Right lobe of liver (tissue), 6 donors: ENCODE results near the gene ZNF865. TPM values are rescaled to one million over a fixed set of nuclear protein-coding genes. Genes with fewer than 3 reads are reported as not detected.

Source experiments
- ATAC-seq, 4 donors: fragments of 200-7000 bp; cut with Tn5 transposase; one replicate each; pipeline ENCODE4 v1.9.1; 2020; ENCODE audit warnings: mild to moderate bottlenecking in 4 of 4, moderate library complexity in 4 of 4
- DNase-seq, 3 donors: peaks; one replicate each; pipeline ENCODE4 v3.0.0-alpha.2; 2020
- H3K27ac ChIP-seq, 3 donors: fragments of 200-600 bp; one replicate each; pipeline ENCODE4 v1.8.0; 2022
- H3K27me3 ChIP-seq, 2 donors: fragments of 200-600 bp; one replicate each; pipeline ENCODE4 v1.8.0; 2022
- H3K36me3 ChIP-seq, 4 donors: fragments of 200-600 bp; sonication (generic) in 1 of 4; one replicate each; pipeline versions ENCODE4 v1.5.1 to v1.8.0; 2017 to 2022; ENCODE audit warnings: control low read depth in 1 of 4
- H3K4me1 ChIP-seq, 4 donors: fragments of 200-600 bp; sonication (generic) in 1 of 4; one replicate each; pipeline versions ENCODE4 v1.5.1 to v1.8.0; 2017 to 2022; ENCODE audit warnings: control low read depth in 1 of 4
- H3K4me3 ChIP-seq, 3 donors: fragments of 200-600 bp; one replicate each; pipeline ENCODE4 v1.8.0; 2022
- H3K9me3 ChIP-seq, 4 donors: fragments of 200-600 bp; sonication (generic) in 1 of 4; one replicate each; pipeline versions ENCODE4 v1.5.1 to v1.8.0; 2017 to 2022; ENCODE audit warnings: control low read depth in 1 of 4
- POLR2A ChIP-seq: fragments of 450-650 bp; IDR thresholded peaks from one replicate; pipeline ENCODE4 v1.6.1; 2017; ENCODE audit warnings: antibody characterized with exemption, mild to moderate bottlenecking
- WGBS: methylation state at CpG from one replicate; pipeline ENCODE4 v1.1.6; 2018; ENCODE audit warnings: low coverage, low lambda C conversion rate; ENCODE audit not compliant: insufficient coverage; ENCODE audit errors: missing lambda C conversion rate; 5-methylcytosine and 5-hydroxymethylcytosine counted together
- intact Hi-C, 2 donors: fragments of 100-400 bp; cut with DNase I; formaldehyde crosslinking; loops; one replicate each; pipeline versions ENCODE4 v1.11.2 to v1.14.1; 2022
- total RNA-seq, 6 experiments: library from RNA; depleted of rRNA in 2 of 6; stranded (reverse); fragments of >200 nt in 2 of 6; fragmentation: NEBNext Ultra II Directional in 3 of 6; extraction: Animal tissue kit (Norgen Biotek cat#: 25700) in 3 of 6; gene quantifications; one replicate each; pipeline versions ENCODE4 v1.1.0 to v1.2.4, GENCODE V29; 2016 to 2023
- TF ChIP-seq, protein P1 (sequence below), 4 donors: fragments of 200-600 bp in 3 of 4; fragments of 450-650 bp in 1 of 4; IDR thresholded peaks; one replicate each; pipeline versions ENCODE4 v1.5.1 to v1.8.0; 2016 to 2022; ENCODE audit warnings: antibody characterized with exemption in 4 of 4, mild to moderate bottlenecking in 2 of 4
- donor health status: DM: no; HTN: yes; CAD: no.
- donor health status: DM: no; HTN: no; CAD: no.
- donor health status: DM: no; HTN: no; CAD: no.
- donor health status: DM: no; HTN: yes; CAD: no.
- donor health status: DM: no; HTN: yes; CAD: no.

The ZNF865 gene
- total RNA-seq, 6 experiments from 2014 or later = 4.2 to 6.0 (median 4.7) TPM

DNA sequence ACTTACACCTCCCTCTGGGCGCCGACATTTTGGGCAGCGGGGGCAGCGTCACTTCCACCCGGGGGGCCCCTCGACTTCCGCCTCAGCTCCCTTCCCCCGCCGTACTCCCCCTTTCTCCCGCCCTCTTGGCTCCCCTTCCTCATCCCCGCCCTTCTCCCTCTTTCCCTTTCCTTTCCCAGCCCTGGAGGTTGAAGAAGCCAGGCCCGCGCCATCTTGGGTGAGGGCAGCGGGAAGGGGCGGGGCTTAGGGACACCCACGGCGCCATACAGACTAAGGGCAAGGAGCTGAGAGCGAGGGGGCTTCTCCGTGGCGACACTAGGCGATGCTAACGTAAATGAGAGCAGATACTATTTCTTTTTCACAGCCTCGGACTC lies 6.0 kb upstream of the ZNF865 start, which contains the start of gene FIZ1:
FIZ1 (minus strand) TSS at position 50 of the 374 bp plus-strand sequence. CDS start 1,652 bp downstream, outside the sequence.
- DNase-seq (peak; percentile 96 to 98 (median 98)), ATAC-seq (peak; percentile 83 to 90 (median 87))
- H3K36me3 ChIP-seq = peaks cover 0 to 9% (median 2%) of the 10 kb centered on the region in 4 donors
- under 1% methylated on average over 21 of the region's 23 CpGs for WGBS
- intact Hi-C loops = no loop called here
- peak within 1 kb of the TSS; percentile 87 to 97 (median 94) for H3K27ac ChIP-seq
- H3K4me3 ChIP-seq = peak within 1 kb of the TSS; percentile 84 to 99 (median 99)
- no peaks in the 10 kb centered on the region for H3K9me3 ChIP-seq
- no peaks in the 10 kb centered on the region for H3K27me3 ChIP-seq
- H3K4me1 ChIP-seq = peaks cover 0 to 3% (median 1%) of the 10 kb centered on the region in 4 donors
- TF ChIP-seq, protein P1, sequence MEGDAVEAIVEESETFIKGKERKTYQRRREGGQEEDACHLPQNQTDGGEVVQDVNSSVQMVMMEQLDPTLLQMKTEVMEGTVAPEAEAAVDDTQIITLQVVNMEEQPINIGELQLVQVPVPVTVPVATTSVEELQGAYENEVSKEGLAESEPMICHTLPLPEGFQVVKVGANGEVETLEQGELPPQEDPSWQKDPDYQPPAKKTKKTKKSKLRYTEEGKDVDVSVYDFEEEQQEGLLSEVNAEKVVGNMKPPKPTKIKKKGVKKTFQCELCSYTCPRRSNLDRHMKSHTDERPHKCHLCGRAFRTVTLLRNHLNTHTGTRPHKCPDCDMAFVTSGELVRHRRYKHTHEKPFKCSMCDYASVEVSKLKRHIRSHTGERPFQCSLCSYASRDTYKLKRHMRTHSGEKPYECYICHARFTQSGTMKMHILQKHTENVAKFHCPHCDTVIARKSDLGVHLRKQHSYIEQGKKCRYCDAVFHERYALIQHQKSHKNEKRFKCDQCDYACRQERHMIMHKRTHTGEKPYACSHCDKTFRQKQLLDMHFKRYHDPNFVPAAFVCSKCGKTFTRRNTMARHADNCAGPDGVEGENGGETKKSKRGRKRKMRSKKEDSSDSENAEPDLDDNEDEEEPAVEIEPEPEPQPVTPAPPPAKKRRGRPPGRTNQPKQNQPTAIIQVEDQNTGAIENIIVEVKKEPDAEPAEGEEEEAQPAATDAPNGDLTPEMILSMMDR (IDR thresholded peaks at IDR 0.05) = no peak
- TF ChIP-seq POLR2A = no peak

DNA sequence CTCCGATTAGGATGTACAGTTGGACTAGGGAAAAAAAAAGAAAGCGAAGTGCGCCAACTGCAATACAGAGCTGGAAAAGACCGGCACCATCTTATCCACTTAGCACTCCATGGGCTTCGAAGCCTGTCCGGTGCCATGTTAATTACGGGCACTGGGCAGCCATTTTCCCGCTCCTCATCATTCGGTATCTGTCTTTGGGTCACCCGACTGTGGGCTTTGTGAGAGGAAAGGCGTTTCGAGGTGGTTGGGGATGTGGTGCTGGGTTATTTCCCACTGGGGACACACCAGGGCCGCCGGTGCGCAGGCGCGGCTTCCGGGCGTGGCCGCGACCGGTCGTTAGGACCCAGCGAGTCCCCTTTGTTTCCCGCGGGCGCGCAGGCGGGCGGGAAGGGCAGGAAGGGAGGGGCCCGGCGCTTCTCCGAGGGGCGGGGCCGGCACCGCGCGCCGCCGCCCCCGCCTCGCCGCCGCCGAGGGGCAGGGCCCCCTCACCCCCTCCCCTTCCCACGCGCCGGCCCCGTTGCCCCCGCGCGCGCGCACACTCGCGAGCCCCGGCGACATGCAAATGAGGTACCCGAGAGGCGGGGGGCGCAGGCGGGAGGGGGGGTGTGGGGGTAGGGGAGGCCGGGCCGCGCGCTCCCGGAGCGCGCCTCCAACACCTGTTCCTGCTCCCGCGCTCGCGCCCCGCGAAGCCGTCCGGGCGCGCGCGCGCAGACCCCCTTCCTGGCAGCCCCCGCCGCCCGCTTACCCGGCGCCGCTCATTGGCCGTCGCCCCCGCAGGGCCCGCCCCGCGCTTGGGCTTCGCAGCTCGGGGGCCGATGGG lies 5.4 kb upstream of the ZNF865 start, which contains the start of gene ZNF524:
ZNF524 (plus strand) TSS at position 447 of the 820 bp plus-strand sequence. CDS start 1,825 bp downstream, outside the sequence.
- Histone ChIP-seq H3K9me3 (no peaks in the 10 kb centered on the region), H3K4me3 (peak within 1 kb of the TSS; percentile 84 to 99 (median 99)), H3K4me1 (peaks cover 0 to 6% (median 2%) of the 10 kb centered on the region in 4 donors), H3K36me3 (peaks cover 0 to 9% (median 2%) of the 10 kb centered on the region in 4 donors), H3K27ac (peak within 1 kb of the TSS; percentile 87 to 97 (median 94)), H3K27me3 (no peaks in the 10 kb centered on the region)
- DNase-seq (peak; percentile 89 to 90 (median 90)), ATAC-seq (peak; percentile 56 to 68 (median 62))
- peak; percentile 15 for TF ChIP-seq POLR2A
- TF ChIP-seq, protein P1 (IDR thresholded peaks at IDR 0.05) = no peak
- 0% methylated on average over 17 of the region's 97 CpGs for WGBS
- intact Hi-C loops = no loop called here

DNA sequence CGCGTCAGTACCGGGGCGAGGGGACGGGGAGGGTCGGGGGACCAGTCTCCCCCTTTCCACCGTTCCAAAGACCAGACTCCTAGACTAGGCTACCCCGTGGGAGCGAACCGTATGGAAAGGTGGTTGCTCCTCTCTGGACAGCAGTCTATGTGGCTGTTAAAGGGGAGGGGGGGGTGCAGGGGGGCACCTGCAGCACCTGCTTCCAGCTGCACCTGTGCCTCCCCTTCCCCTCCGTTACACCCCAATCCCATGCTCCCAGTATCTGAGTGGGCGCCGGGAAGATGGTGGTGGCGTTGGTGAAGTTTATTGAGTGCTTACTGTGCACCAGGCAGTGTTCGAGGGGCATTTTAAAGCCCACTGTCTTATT lies 4.8 kb upstream of the ZNF865 start:
- H3K27me3 ChIP-seq = no peaks in the 10 kb centered on the region
- H3K36me3 ChIP-seq = peaks cover 0 to 9% (median 2%) of the 10 kb centered on the region in 4 donors
- intact Hi-C loops = no loop called here
- H3K4me3 ChIP-seq = peak overlapping the region; percentile 84 to 99 (median 99)
- no peak for DNase-seq
- 15% methylated on average over 6 of the region's 15 CpGs for WGBS
- peak overlapping the region; percentile 87 to 97 (median 94) for H3K27ac ChIP-seq
- peaks cover 0 to 6% (median 2%) of the 10 kb centered on the region in 4 donors for H3K4me1 ChIP-seq
- ATAC-seq = no peak
- TF ChIP-seq POLR2A = no peak
- TF ChIP-seq, protein P1 (IDR thresholded peaks at IDR 0.05) = no peak
- H3K9me3 ChIP-seq = no peaks in the 10 kb centered on the region

DNA sequence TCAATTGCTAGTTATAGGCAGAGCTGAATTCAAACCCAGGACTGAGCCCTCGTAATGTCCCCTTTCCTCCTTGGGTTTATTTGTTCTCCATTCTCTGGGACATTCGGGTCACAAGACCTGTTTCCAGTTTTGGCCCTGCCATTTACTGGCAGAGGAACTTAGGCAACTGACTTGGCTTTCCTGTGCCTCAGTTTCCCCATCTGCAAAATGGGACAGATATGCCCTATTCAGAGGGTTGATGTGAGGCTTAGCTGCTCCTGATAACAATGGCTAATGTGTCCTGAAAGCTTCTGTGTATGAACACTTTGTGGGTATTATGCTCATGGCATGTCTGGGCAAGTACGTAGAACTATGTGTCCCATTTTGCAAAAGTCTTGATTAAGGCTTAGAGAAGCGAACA lies 4.4 kb upstream of the ZNF865 start:
- H3K4me3 ChIP-seq = peak overlapping the region in 2 of 3 donors; percentile 99
- DNase-seq = no peak
- peaks cover 0 to 6% (median 2%) of the 10 kb centered on the region in 4 donors for H3K4me1 ChIP-seq
- no peaks in the 10 kb centered on the region for H3K27me3 ChIP-seq
- H3K36me3 ChIP-seq = peaks cover 0 to 9% (median 2%) of the 10 kb centered on the region in 4 donors
- H3K27ac ChIP-seq = peak overlapping the region in 2 of 3 donors; percentile 87 to 97
- 57% methylated on average over 4 of the region's 4 CpGs for WGBS
- intact Hi-C loops = no loop called here
- no peak for ATAC-seq
- H3K9me3 ChIP-seq = no peaks in the 10 kb centered on the region
- no peak for TF ChIP-seq POLR2A
- TF ChIP-seq, protein P1 (IDR thresholded peaks at IDR 0.05) = no peak
